SW480 (cell line): Measurements from ENCODE around the gene SMPD2.

Source experiments
- DNase-seq: peaks from one replicate; pipeline ENCODE4 v3.0.0-alpha.2; 2016; ENCODE audit warnings: low spot score

The SMPD2 gene, protein sequence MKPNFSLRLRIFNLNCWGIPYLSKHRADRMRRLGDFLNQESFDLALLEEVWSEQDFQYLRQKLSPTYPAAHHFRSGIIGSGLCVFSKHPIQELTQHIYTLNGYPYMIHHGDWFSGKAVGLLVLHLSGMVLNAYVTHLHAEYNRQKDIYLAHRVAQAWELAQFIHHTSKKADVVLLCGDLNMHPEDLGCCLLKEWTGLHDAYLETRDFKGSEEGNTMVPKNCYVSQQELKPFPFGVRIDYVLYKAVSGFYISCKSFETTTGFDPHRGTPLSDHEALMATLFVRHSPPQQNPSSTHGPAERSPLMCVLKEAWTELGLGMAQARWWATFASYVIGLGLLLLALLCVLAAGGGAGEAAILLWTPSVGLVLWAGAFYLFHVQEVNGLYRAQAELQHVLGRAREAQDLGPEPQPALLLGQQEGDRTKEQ

DNA sequence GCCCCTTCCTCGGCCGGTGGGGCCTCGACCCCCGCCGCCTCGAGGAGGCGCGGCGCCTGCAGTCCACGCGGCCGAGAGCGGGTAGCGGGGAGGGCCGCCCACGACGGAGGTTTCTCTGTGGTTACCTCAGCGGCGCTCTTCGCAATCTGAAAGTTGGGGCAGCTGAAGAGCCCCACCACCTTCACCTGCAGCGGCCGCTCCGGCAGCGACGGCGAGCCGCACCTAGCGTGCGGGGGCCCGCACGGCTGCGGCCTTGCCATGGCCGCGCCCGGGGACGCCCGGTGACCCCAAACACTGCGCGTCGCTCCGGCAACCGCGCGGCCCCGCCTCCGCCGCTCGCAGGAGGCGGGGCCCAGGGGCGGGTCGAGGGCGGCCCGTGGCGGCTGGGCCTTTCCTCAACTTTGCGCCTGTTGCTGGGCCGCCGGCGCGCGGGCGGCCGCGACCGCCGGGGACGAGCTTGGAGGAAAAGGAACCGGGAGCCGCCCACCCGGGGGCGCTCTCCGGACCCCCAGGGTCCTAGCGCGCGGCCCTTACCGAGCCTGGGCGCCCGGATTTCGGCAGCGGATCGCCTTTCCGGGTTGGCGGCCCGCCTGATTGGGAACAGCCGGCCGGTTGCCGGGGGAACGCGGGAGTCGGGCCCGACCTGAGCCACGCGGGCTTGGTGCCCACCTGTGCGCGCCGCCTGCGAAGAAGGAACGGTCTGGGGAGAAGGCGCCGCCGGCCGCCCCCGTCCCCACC lies at the start of gene SMPD2, which contains the start of gene PPIL6:
Gene SMPD2 (plus strand): TSS at position 394 of the 738 bp plus-strand sequence. CDS start 398 bp downstream, outside the sequence.
Gene PPIL6 (minus strand): TSS at position 298 of the 738 bp plus-strand sequence. CDS start 38 bp downstream, at position 260.
- peak; percentile 75 for DNase-seq

DNA sequence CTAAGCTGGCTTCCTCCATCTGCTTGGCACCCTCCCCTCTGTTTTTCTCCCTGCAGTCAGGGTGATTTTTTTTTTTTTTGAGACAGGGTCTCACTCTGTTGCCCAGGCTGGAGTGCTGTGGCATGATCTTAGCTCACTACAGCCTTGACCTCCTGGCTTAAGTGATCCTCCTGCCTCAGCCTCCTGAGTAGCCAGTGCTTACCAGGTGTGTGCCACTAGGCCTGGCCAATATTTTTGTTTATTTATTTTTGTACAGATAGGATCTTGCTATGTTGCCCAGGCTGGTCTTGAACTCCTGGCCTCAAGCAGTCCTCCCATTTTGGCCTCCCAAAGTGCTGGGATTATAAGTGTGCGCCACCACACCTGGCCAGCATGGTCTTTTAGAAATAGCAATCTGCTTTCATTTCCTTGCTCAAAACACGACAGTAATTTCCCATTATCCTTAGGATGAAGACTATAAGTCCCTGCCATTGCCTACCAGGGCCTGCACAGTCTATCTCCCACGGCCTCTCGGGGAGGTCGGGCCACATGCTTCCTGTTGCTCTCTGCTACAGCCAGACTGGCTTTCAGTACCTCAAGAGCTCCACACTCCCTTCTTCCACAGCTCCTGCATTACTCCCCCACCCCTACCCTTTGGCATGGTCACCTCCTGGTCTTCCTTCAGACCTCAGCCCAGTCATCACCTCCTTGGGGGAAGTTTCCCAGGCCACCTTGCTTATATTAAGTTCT lies 47.2 kb upstream of the SMPD2 start:
- no peak for DNase-seq

GRCh38 chr6:109393886-109394281 lies 46.6 kb upstream of the SMPD2 start:
- no peak for DNase-seq

DNA sequence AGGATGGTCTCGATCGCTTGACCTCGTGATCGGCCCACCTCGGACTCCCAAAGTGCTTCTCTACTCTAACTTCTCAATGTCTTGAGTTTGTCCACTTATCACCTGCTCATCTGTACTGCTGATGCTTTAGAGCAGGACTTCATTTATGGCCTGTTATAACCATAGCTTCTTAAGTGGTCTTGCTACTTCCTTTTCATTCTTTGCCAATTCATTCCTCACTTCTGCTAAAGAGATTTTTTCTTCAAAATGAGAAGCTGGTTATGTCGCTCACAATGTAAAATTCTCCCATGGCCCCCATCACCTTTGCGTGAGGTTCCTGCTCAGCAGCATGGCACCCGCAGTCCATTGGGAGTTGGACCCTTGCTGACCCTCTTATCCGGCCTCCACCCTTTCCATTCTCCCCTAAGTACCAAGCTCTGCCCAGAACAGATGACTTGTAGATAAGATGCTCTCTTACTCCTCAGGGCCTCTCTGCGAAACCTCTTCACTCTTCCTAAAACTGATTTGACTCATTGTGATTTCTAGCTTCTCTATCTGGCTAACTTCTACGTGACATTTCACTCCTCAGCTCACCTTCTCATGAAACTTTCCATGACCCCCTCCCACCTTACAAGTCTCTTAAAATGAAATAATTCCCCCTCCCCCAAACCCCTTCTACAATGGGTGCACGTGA lies 44.3 kb upstream of the SMPD2 start:
- no peak for DNase-seq

- no peak for DNase-seq
These were observed 43.5 kb upstream of the SMPD2 start for GRCh38 chr6:109397020-109397419.

DNA sequence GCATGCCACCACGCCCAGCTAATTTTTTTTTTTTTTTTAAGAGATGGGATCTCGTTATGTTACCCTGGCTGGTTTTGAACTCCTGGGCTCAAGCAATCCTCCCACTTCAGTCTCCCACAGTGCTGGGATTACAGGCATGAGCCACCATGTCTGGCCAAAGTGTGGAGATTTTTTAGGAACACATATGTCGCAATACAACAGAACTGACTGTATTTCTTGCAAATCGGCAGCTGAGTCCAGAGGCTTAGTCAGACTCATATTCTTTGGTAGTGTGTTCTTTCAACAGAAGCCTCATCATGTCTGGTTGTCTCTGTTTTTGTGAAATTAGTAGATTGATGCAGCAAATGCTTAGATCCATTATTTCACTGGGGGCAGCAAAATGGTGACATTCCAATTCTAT lies 34.3 kb upstream of the SMPD2 start:
- DNase-seq = no peak

DNA sequence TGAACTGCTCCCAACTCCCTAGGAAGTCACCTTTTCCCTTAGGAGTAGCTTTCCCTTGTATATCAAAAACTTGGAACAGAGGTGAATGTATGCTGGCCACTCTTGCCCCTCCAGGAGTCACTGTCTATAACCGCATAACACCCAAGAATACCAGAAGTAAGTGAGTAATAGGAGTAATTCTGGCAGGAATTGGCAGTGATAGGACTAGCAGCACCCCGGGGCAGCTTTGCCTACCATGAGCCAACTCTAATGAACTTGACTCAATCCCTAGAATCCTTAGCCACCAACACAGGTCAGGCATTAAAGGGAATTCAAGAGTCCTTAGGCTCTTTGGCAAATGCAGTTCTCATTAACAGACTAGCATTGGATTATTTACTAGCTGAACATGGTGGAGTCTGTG lies 29.5 kb upstream of the SMPD2 start:
- no peak for DNase-seq

GRCh38 chr6:109417646-109418045 lies 22.9 kb upstream of the SMPD2 start:
- DNase-seq = no peak

DNA sequence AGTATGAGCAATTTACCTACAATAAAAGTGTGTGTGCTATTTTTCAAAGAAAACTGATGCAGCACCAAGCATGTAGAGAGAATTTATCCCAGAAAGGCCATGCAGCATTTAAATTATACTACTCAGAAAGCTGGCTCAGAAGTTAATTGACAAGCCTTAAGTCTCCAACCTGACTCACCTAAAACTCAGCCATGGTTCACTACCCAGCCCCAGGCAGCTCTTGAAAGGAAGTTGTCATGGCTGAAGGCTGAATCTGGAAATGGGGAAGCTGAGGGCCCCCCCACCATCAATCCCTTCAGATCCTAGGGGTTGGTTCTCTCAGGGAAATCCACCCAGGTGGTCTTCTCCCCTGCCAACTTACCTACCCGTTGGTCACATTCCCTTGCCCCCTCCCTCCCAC lies 19.8 kb upstream of the SMPD2 start:
- DNase-seq = no peak

- no peak for DNase-seq
These were observed 19.3 kb upstream of the SMPD2 start for GRCh38 chr6:109421184-109421583.

GRCh38 chr6:109424946-109425345 lies 15.6 kb upstream of the SMPD2 start:
- no peak for DNase-seq

GRCh38 chr6:109428889-109429477 lies 11.5 kb upstream of the SMPD2 start:
- no peak for DNase-seq

- DNase-seq = no peak
These were observed 11.0 kb upstream of the SMPD2 start for GRCh38 chr6:109429496-109429895.

GRCh38 chr6:109434456-109434855 lies 6.1 kb upstream of the SMPD2 start:
- DNase-seq = no peak

GRCh38 chr6:109436041-109436440 lies 4.5 kb upstream of the SMPD2 start:
- no peak for DNase-seq

GRCh38 chr6:109441069-109441816 lies 719 bp downstream of the SMPD2 start:
- peak; percentile 44 for DNase-seq

GRCh38 chr6:109442393-109442924 lies 1.9 kb downstream of the SMPD2 start:
- DNase-seq = no peak

DNA sequence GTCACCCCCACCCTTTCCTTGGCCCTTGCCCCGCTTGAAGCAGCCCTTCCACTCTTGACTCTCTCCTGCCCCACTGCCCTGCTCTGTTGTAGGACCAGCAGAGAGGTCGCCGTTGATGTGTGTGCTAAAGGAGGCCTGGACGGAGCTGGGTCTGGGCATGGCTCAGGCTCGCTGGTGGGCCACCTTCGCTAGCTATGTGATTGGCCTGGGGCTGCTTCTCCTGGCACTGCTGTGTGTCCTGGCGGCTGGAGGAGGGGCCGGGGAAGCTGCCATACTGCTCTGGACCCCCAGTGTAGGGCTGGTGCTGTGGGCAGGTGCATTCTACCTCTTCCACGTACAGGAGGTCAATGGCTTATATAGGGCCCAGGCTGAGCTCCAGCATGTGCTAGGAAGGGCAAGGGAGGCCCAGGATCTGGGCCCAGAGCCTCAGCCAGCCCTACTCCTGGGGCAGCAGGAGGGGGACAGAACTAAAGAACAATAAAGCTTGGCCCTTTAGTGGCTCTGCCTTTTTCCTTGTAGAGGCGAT lies 3.0 kb downstream of the SMPD2 start:
- no peak for DNase-seq

- no peak for DNase-seq
These were observed 4.9 kb downstream of the SMPD2 start for GRCh38 chr6:109445382-109445781.

DNA sequence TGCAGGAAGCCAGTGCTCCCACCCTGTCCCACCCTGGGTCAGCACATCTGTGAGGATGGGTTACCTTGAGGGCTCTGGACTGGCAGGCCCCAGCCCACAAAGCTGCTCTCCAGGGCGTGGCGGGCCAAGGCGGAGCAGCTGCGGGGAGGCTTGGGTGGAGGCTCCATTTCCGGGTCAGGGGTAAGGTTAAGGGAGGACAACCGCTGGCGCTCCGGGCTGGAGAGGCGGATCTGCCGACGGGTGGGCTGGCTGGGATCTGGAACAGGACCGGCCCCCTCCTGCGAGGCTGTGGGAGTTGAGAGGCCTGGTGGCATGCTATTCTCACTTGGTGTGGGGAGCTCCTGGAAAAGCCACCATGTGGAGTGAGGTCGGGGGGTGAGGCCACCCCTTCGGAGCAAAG lies 5.5 kb downstream of the SMPD2 start:
- no peak for DNase-seq
